GM12864 (cell line): ENCODE results near the gene NR1D1.

Experiments
- DNase-seq: peaks from one replicate; pipeline ENCODE4 v3.0.0-alpha.2; 2011; ENCODE audit warnings: low read depth
- H3K4me3 ChIP-seq: 2 replicates; pipeline ENCODE4 v1.5.1; 2011; ENCODE audit warnings: mild to moderate bottlenecking, low read depth, low read length, control low read depth
- CTCF ChIP-seq: IDR thresholded peaks from 2 replicates; pipeline ENCODE4 v1.5.1; 2011; ENCODE audit warnings: low read depth, mild to moderate bottlenecking, moderate library complexity, low read length, control low read depth, inconsistent platforms; ENCODE audit errors: missing control alignments

Gene NR1D1

DNA sequence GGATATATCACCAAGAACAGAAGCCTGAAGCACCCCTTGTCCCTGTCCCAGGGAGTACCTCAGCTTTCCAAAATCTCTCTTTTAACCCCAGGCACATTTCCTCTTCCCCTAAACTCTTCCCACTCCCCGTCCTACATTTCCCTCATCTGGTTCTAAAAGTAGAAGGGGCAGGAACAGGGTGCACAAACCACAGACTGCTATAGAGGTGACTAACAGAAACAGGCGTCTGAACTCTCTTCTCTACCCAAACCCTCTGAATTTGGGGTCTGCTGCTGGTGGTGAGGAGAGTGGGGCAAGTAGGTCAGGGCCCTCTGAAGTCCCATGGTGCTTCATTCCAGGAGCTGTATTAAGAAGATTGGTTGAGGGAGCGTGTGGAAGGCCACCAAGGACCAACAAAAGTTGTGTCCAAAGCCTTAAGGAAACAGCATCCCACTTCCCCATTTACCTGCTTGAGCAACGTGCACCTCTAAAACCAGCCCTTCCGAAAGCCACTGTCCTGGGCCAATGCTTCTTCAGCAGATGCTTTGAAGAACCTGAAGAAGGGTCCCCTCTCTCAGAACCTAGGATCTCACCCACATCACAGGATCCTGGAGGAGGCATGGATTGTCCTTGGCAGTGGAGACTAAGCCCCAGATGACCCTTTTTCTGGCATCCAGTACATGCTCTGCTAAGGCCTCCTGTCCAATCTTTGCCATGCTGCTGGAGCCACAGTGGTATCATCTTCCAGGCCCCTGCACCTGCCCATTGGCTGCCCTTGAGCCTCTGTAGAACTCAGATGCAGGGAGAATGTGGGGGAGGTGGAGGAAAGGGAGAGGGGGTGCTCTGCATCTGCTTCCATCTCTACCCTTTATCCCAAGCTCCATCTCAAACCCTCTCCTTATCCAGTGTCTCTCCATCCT lies 5.7 kb upstream of the NR1D1 start:
- no peak for DNase-seq
- H3K4me3 ChIP-seq, result no peak overlapping the region
- TF ChIP-seq CTCF, result no peak

DNA sequence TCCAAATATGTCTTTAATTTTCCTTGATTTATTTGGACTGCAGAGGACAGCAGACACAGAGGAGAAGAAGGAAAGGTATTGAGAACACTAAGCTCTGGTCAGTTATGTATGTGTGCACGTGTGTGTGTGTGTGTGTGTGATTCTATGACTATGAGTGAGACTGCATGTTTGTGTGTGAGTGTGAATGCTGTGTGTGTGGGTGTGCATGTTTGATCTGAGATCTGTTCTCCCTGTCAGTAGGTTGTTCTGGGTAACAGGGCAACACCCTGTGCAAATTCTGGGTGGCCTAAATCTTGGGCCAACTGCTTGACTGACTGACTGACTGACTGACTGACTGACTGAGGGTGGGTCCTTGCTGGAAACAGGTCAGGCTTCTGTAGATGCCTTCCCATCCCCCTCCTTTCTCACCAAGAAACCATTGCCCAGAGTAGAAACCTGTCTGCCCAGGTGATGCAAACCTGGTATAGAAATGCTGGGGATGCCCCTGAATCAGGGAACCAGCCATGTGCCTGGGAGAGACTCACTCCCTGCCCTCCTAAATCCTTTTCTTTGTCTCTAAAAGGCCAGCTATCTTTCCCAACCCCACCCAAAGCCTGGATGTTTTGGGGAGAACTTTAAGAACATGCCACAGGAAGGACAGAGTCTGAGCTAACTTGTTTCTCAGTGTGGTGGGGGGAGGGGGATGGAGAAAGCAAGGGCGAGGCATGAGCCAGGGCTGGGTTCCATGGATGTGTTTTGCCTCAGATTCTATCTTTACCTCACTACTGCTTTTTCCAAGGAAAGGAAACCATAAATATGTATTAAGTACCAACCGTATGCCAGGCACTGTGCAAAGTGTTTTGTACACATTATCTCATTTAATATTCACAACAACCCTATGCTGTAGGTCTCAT lies 4.5 kb upstream of the NR1D1 start:
- no peak for DNase-seq
- H3K4me3 ChIP-seq, result no peak overlapping the region
- no peak for TF ChIP-seq CTCF

DNA sequence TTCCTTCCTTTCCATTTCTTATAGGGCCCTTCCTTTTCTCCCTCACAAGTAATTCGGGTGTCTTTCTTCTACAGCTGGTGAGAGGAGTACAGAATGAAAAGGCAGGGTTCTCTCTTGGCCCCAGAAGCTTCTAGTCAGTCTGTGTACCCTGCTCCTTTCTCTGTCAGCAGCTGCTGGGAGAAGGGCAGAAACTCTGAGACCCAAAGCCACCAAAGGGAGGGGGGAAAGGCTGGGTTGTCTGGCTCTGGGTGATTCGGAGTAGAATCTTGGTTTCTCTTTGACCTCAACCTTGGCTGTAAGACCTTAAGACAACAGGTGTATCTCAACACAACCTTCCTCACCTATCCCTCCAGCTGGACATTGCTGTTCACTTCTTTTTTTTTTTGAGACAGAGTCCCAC lies 3.3 kb upstream of the NR1D1 start:
- no peak overlapping the region for H3K4me3 ChIP-seq
- DNase-seq, result no peak
- TF ChIP-seq CTCF, result no peak

GRCh38 chr17:40103071-40103661 lies 2.8 kb upstream of the NR1D1 start:
- DNase-seq, result no peak
- no peak for TF ChIP-seq CTCF
- no peak overlapping the region for H3K4me3 ChIP-seq

DNA sequence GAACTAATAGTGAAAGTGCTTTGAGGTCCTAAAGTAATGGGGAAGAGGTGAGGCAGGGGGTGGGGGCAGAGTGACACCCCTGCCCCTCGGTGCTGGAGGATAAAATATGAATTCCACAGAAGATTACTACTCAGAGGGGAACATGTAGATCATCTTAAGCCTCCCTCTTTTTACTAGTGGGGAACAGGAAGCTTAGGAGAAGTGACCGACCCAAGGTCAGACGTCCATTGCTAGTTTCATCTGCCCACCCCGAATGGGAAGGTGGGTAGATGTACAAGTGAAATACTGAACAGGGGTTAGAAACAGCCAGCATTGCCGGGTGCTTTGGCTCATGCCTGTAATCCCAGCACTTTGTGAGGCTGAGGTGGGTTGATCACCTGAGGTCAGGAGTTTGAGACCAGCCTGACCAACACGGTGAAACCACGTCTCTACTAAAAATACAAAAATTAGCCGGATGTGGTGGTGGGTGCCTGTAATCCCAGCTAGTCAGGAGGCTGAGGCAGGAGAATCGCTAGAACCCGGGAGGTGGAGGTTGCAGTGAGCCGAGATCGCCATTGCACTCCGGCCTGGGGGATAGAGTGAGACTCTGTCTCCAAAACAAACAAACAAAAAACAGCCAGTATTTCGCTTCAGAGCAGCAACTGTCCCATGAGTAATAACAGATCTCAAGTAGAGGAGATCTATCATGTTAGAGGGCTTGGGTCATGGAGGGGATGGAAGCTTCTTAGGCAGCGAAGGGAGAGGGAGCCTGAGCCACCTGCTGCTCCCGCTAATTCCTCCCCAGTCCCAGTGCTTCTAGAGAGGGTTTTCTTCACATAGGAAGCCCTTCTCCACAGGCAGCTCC lies 1.2 kb upstream of the NR1D1 start:
- no peak for DNase-seq
- H3K4me3 ChIP-seq, result no peak overlapping the region
- TF ChIP-seq CTCF, result no peak

- H3K4me3 ChIP-seq, result peak overlapping the region; percentile 76
- peak; percentile 81 for DNase-seq
- no peak for TF ChIP-seq CTCF
Observed at GRCh38 chr17:40100669-40101366, 429 bp upstream of the NR1D1 start.
